ENCODE results near the gene AUH.
"Not testable (repeated sequence)": the region's sequence is repeated elsewhere in the genome, so short reads cannot be mapped to it uniquely, and the experiment has no call there.

Gene AUH

DNA sequence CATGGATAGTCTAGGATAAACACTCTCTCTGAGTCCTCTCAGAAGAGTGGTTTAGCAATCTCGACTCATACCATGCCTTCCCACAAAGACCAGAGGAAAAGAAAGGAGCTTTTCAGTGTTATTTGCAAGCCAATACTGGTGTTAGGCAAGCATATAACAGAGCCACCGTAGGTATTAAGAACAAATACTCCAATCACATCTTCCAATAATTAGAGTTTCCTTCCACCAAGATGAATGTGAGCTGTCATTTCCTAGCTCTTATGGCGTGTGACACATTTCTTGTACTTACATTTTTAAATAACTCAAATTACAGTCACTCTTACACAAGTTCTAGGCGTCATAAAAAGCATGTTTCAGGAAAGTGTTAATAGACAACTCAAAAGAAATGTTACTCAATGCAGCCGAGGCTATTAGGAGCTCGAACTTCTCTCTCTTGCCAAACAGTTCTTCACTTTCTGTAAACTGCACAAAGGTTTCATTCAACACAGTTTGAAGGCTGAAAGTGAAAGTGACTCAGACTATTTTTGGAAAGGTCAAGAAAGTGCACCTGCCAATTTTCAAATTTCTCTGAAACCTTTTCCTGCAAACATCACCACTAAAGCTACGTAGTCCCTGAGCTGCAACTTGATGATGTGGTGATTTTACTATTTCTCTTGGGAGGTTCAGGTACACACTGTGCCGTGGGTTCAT is 153.8 kb downstream of the AUH start:
- no peaks in the 10 kb centered on the region for H3K27me3 Mint-ChIP-seq
- peak overlapping the region; percentile 65 to 69 for H3K4me3 Mint-ChIP-seq
- peaks cover 56% of the 10 kb centered on the region for H3K4me1 Mint-ChIP-seq
- peaks cover 13 to 21% of the 10 kb centered on the region in 2 donors for H3K9me3 Mint-ChIP-seq
- H3K27ac Mint-ChIP-seq = peak overlapping the region; percentile 76 to 90
- DNase-seq = peak; percentile 33 to 50
- peak; percentile 89 for ATAC-seq

DNA sequence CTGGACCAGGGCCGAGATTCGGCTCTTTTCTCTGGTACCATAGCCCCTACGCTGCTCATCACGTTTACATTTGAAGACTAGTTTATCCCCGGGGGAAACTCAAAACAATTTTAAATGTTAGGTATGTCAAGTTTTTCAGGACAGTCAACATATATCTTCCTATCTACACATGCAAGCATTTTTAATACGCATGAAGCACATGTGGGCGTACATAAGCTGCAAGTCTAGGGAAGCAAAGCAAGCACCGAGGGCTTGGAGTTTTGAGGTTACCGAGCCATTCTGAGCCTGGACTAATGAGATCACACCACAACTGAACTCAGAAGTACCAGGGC is 154.4 kb downstream of the AUH start:
- Mint-ChIP-seq H3K27me3 (no peaks in the 10 kb centered on the region), H3K4me3 (peak overlapping the region; percentile 65 to 69), H3K4me1 (peaks cover 51% of the 10 kb centered on the region), H3K9me3 (peaks cover 18 to 24% of the 10 kb centered on the region in 2 donors), H3K27ac (peak overlapping the region; percentile 76 to 90)
- no peak for ATAC-seq
- DNase-seq = peak in 1 of 2 donors; percentile 27

DNA sequence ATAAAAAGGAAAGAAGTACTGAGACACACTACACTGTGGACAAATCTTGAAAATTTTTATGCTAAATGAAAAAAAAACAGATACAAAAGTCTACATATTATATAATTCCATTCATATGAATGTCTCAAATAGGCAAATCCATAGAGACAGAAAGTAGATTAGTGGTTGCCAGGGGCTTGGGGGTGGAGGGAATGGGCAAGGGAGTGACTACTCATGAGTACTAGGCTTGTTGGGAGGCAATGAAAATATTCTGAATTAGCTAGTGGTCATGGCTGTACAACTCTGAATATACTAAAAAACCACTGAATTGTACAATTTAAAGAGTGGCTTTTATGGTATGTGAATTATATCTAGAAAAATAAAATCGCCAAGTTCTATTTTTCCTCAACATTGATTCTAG is 154.9 kb downstream of the AUH start:
- no peaks in the 10 kb centered on the region for H3K27me3 Mint-ChIP-seq
- H3K4me1 Mint-ChIP-seq = peaks cover 45% of the 10 kb centered on the region
- H3K27ac Mint-ChIP-seq = peak overlapping the region in 1 of 2 donors; percentile 90
- DNase-seq (no peak), ATAC-seq (no peak)
- no peak overlapping the region for H3K4me3 Mint-ChIP-seq
- H3K9me3 Mint-ChIP-seq = peaks cover 24 to 29% of the 10 kb centered on the region in 2 donors

DNA sequence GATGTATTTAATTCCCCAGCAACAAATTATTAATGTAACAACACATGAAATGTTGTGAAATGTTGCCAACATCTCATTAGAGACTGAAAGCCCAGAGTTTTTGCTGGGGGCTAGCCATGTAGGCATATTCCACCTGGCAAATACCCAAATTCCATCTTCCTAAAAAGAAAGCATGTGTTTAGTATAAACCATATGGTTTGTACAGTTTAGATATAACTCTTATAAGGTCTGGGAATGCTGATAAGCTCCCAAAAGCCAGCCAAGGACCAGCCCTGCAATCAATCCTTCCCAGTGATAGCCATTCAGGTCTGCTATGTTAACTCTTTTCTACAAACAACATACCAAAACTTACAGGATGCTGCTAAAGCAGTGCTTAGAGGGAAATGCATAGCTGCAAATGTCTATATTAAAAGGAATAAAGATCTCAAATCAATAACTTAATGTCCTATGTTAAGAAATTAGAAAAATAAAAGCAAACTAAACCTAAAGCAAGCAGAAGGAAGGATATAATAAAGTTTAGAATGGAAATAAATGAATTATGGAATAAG is 158.9 kb downstream of the AUH start:
- H3K27ac Mint-ChIP-seq = no peak overlapping the region
- ATAC-seq (no peak), DNase-seq (no peak)
- no peaks in the 10 kb centered on the region for H3K27me3 Mint-ChIP-seq
- H3K4me3 Mint-ChIP-seq = no peak overlapping the region
- peaks cover 36% of the 10 kb centered on the region for H3K4me1 Mint-ChIP-seq
- peaks cover 50 to 52% of the 10 kb centered on the region in 2 donors for H3K9me3 Mint-ChIP-seq

DNA sequence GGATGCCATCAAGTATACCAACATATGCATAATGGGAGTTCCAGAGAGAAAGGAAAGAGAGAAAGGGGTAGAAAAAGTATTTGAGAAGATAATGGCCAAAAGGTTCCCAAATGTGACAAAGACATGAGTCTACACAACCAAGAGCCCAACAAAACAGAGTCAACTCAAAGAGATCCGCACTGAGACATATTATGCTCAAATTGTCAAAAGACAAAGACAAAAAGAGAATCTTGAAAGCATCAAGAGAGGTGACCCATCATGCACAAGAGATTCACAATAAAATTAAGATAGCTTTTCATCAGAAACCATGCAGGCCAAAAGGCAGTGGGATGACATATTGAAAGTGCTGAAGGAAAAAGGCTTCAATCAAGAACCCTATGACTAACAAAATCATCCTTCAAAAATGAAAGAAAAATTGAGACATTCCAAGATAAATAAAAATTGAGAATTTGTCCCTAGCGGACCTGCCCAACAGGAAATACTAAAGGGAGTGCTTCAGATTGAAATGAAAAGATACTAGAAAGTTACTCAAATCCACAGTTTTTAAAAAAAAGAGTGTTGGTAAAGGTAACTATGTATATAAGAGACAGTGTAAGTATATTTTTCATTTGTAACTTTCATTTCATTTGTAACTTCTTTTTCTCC is 160.9 kb downstream of the AUH start:
- no peak for DNase-seq
- Mint-ChIP-seq H3K4me3 (no peak overlapping the region), H3K27ac (no peak overlapping the region), H3K4me1 (peaks cover 36% of the 10 kb centered on the region), H3K9me3 (peaks cover 48 to 50% of the 10 kb centered on the region in 2 donors), H3K27me3 (no peaks in the 10 kb centered on the region)
- no peak for ATAC-seq

DNA sequence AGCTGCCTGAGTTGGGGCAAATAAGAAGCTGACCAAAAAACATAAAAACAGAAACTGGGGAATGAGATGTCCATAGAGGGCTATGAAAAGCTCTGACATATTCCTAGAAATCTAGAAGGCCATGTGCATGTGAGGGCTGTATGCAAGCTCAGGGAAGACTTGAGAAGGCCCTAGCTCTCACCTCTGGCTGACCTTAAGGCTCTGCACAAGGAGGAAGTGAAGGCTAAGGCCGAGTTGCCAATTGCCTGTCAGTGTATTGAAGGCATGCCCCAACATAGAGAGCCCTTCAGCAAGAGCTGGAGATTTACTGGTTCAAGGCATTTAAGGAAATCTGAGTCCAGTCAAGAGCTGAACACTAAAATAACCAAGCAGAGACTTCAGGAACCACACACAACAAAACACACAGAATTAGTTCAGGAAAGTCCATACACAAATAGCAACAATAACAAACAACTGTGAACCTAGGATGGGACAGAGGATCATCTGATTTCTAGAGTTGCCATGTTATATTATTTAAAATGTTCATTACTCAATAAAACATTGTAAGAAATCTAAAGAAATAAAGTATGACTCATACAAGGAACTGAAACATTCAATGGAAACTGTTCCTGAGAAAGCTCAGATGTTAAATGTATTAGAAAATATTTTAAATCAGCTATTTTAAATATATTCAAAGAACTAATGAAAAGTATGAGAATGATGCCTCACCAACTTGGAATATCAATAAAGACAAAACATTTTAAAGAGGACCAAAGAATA is 161.8 kb downstream of the AUH start:
- Mint-ChIP-seq H3K27ac (no peak overlapping the region), H3K4me1 (peaks cover 45% of the 10 kb centered on the region), H3K9me3 (peaks cover 45 to 50% of the 10 kb centered on the region in 2 donors), H3K4me3 (no peak overlapping the region), H3K27me3 (no peaks in the 10 kb centered on the region)
- DNase-seq (no peak), ATAC-seq (no peak)

DNA sequence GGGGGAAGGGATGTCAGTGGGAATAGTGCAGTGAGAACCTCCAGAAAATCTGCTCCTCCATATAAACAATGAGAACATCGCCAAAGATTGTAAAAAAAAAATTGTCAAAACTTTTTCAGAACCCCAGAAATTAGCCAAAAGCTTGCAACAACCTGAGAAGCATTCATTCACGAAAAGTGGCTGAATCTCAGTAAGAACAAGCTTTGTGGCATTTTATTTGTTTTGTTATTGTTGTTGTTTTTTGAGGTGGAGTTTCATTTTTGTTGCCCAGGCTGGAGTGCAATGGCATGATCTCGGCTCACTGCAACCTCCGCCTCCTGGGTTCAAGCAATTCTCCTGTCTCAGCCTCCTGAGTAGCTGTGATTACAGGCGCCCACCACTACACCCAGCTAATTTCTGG is 162.8 kb downstream of the AUH start:
- H3K4me3 Mint-ChIP-seq, H3K27me3 Mint-ChIP-seq, H3K27ac Mint-ChIP-seq, DNase-seq, ATAC-seq: not testable (repeated sequence)
- peaks cover 51% of the 10 kb centered on the region for H3K4me1 Mint-ChIP-seq
- H3K9me3 Mint-ChIP-seq = peaks cover 37 to 45% of the 10 kb centered on the region in 2 donors

DNA sequence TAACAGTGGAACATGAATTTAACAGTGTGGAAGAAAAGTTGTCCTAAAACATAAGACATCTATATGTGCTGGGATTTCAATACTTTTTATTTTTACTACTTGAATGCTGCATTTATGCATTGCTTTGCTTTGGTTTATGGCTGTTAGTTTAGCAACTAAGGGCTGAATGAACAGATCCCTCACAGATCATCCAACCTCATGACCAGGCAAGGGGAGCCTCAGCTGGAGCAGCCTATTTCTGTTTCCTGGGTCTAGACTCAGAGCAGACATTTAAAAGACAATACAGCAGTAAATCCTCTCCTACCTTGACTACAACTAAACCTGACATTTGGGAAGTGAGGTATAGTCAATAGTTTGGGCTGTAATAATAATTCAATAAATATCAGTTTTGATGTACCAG is 163.3 kb downstream of the AUH start:
- peaks cover 56% of the 10 kb centered on the region for H3K4me1 Mint-ChIP-seq
- no peak overlapping the region for H3K4me3 Mint-ChIP-seq
- no peaks in the 10 kb centered on the region for H3K27me3 Mint-ChIP-seq
- DNase-seq = no peak
- H3K27ac Mint-ChIP-seq = no peak overlapping the region
- ATAC-seq = no peak
- peaks cover 35 to 41% of the 10 kb centered on the region in 2 donors for H3K9me3 Mint-ChIP-seq

DNA sequence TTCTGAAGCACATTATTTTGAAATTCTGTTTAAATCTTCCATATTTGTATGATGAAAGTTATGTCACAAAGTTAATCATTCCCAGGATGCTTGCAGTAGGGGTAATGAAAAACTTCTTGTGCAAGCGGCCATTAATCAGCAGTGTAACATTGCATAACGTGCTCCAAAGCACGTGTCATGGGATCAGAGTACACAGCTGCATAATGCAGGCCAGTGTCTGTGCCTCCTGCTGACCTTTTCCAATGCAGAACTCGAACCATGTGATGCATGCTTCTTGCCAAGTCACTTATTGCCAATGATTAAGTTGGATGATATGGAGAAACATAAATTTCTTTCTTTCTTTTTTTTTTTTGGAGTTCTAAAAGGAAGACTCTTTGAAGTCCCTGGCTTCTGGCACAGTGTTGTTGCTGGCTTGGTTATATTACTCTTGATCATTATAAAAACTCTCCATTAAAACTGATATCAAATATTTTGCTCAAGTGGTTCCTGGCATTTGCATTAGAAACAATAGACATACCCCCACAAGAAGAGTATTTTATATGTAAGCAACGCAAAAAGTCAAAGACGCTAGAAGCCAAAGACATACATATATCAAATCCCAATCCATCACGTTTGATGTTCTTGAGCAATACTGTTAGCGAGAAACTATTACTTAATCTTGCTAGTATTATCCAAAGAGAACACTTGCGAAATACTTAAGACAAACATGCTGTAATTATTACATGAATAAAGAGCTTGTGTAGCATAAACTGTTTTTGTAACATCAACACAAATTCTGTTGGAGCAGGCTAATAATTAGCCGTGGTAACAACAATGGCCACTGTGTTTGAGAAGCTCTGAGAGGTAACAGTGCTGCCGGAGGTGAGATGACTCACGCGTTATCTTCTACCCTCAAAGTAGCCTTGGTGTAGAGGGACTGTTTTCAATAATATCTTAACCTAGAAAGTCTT is 164.2 kb downstream of the AUH start:
- peak overlapping the region in 1 of 2 donors; percentile 4 for H3K27ac Mint-ChIP-seq
- no peaks in the 10 kb centered on the region for H3K27me3 Mint-ChIP-seq
- DNase-seq (no peak), ATAC-seq (no peak)
- no peak overlapping the region for H3K4me3 Mint-ChIP-seq
- H3K9me3 Mint-ChIP-seq = peaks cover 29 to 33% of the 10 kb centered on the region in 2 donors
- H3K4me1 Mint-ChIP-seq = peaks cover 65% of the 10 kb centered on the region

DNA sequence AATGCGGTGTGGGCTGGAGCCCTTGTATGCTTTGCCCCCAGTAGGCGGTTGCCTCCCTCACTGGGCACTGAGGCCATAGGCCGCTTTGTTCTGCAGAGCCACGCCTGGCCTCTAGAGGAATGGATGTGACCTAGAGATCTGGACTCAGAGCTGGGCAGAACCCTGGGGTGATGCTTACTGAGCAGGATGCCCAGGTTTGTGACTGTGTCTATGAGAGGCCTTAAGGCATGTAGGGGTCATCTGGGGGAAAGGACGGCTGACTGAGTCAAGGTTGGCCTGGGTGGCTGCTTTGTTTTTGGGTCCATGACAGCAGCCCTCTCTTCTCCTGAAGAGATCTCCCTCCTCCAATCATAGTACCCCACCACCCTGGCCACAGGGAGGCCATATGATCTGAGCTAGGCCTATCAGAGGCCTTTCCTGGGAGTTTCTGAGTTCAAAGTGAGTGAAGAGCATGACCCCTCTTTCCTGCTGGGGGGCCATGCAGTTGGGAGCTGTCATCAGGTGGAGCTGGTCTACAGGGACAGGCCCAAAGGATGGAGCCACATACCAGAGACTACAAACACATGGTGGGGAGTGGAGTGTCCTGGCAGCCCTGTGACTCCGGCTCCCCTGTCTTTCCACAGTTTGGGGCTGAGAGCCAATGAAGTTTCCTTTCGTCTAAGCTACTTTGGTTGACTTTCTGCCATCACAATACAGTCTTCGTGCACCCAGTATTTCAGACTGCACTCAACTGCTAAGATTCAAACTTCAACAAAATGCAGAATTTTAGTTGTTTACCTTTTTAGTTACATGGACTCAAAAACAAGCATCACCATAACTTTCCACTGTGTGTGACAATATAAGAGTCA is 165.4 kb downstream of the AUH start:
- no peak for DNase-seq
- H3K4me1 Mint-ChIP-seq = peaks cover 76% of the 10 kb centered on the region
- no peak for ATAC-seq
- H3K27me3 Mint-ChIP-seq = no peaks in the 10 kb centered on the region
- H3K27ac Mint-ChIP-seq = no peak overlapping the region
- H3K4me3 Mint-ChIP-seq = no peak overlapping the region
- H3K9me3 Mint-ChIP-seq = peaks cover 18 to 21% of the 10 kb centered on the region in 2 donors

DNA sequence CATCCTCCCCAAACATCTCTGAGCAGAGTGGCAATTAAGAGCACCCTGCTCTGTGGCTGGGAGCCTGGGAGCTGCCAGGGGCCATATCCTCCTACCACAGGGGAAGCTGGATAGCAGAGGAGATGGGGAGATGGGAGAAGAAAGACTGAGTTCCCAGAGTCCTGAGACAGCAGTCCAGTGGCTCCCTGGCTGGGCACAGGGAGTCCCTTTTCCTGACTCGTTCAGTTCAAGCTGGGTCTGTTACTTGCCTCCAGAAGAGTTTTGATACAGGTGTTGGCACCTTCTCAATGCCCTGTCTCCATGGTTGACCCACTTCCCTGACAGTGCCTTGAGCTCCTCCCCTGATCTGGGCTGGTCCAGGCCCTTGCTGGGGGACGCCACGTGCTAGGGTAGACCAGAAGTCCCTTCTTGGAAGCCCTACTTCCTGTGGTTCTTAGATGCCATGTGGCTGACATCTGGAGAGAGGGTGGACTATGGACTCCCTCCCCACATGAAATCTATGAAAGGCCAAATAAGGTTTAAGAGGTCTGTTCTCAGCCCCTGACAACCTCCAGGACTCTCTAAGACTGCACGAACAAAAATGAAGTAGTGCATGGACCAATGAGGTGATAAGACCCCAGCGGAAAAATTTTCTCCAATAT is 166.2 kb downstream of the AUH start:
- Mint-ChIP-seq H3K27ac (no peak overlapping the region), H3K4me1 (peaks cover 80% of the 10 kb centered on the region), H3K9me3 (peaks cover 10 to 14% of the 10 kb centered on the region in 2 donors), H3K4me3 (no peak overlapping the region), H3K27me3 (no peaks in the 10 kb centered on the region)
- DNase-seq (no peak), ATAC-seq (no peak)

DNA sequence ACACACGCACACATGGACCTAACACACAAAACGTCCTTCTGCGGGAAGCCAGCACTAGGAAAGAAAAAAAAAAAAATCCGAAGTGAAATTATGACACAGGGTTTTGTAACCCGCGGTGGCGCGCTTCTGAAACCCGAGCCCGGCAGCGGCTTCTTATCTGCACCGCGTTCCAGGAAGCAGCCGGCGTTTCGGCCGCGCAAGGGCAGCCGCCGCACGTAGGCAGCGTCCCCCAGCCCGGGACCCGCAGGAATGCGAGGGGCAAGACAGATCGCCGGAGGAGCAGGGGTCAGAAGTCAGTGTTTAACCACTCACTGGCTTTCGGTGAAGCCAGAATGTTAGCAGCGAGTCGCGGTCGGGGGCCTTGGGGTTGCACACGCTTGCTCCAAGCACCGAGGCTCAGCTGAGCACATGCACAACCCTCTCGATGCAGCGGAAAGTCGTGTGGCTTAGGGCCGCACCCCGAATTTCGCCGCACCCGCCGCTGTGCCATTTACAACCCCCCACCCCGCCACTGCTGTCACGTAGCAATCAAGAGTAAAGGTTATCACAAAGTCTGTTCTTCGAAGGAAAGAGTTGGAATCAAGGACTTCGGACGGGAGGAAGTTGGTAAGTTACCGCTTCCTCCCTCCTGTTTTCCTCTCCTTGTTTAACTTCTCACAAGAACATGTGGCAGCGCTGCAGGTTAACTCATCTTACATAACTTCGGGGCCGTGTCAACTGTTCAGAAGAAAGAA is 167.9 kb downstream of the AUH start:
- Mint-ChIP-seq H3K27ac (peak overlapping the region; percentile 94 to 99), H3K4me1 (peaks cover 66% of the 10 kb centered on the region), H3K4me3 (peak overlapping the region; percentile 86 to 88), H3K27me3 (no peaks in the 10 kb centered on the region), H3K9me3 (peaks cover 5 to 6% of the 10 kb centered on the region in 2 donors)
- DNase-seq (peak; percentile 83 to 94), ATAC-seq (peak; percentile 86)

DNA sequence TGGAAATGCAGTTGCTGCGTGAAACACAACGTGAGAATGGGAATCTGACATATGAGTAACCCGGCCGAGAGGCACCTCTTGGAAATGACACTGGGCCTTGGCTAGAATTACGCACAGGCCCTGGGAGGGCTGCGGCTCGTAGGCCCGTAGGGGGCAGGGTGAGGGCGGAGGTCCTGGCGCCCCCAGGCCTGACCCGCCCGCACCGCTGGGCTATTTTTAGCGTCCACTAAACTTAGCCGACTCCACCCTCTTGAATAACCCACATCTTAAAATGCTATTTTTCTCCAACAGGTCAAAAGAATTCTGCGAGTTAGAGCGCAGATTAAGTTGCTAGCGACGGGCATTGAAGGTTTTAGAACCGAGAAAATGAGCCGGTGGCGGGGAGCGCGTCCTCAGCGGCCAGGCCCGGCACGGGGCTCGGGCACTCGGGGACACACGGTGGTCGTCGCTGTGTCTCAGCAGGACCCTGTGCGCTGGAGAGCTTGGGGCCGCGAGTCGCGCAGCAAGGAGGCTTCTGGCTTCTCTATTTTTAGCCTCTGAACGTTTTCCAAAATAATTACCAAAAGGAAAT is 168.5 kb downstream of the AUH start:
- Mint-ChIP-seq H3K4me3 (peak overlapping the region; percentile 86 to 88), H3K27ac (peak overlapping the region; percentile 94 to 99), H3K27me3 (no peaks in the 10 kb centered on the region), H3K4me1 (peaks cover 63% of the 10 kb centered on the region), H3K9me3 (peaks cover 12% of the 10 kb centered on the region in 2 donors)
- ATAC-seq = peak; percentile 78
- peak; percentile 68 to 84 for DNase-seq

Data from stimulated activated naive CD8-positive, alpha-beta T cell treated with anti-CD3 and anti-CD28 coated beads, Interleukin-15, amount 100 ng/mL, for 72 hours (primary cell).